ENCODE data around the gene ERVW-1.
A peak's percentile ranks its signal among the peaks of the same experiment; 100 is the strongest.
"Not testable (repeated sequence)": the region's sequence is repeated elsewhere in the genome, so short reads cannot be mapped to it uniquely, and the experiment has no call there.

The ERVW-1 gene

GRCh38 chr7:92473989-92474388 is 3.8 kb downstream of the ERVW-1 start:
- not testable (repeated sequence) for DNase-seq

- DNase-seq, result not testable (repeated sequence)
These were observed 9.2 kb downstream of the ERVW-1 start for GRCh38 chr7:92468589-92468988.

GRCh38 chr7:92466682-92467081 is 11.1 kb downstream of the ERVW-1 start:
- DNase-seq, result no peak

DNA sequence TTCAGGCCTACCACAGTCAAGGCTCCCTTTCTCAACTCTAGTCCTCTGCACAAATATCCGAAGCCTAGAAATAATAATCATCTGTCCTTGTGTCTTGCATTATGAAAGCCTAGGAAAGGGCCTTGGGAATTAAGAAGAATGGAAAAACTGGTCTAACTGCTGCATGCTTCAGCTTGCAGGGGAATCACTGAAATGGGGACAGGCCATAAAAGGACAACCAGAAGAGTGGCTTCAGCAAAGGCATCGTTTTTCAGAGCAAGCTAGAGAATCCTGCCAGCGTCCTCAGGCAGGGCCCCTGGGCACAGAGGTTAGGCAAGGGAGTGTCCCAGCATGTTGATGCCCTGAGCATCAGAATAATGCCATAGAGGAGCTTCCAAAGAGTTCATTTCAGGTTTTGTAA is 13.2 kb downstream of the ERVW-1 start:
- no peak for DNase-seq

GRCh38 chr7:92462560-92462959 is 15.2 kb downstream of the ERVW-1 start:
- no peak for DNase-seq

GRCh38 chr7:92461027-92462003 is 16.4 kb downstream of the ERVW-1 start:
- DNase-seq, result peak; percentile 11

DNA sequence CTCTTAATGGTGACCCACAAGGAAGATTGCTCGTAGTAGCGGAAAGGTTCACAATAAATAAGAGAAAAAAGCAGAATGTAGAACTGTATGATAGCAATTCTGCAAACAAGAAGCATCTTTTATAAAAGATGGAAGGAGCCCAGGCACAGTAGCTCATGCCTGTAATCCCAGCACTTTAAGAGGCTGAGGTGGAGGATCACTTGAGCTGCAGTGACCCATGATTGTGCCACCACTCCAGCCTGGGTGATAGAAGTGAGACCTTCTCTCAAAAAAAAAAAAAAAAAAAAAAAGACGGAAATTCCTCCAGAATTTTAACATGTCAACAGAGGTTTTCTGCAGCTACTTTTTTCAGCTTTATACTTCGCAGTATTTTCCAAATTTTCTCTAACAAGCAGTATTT is 17.2 kb downstream of the ERVW-1 start:
- DNase-seq, result no peak

- DNase-seq, result no peak
These were observed 17.6 kb downstream of the ERVW-1 start for GRCh38 chr7:92460109-92460508.

DNA sequence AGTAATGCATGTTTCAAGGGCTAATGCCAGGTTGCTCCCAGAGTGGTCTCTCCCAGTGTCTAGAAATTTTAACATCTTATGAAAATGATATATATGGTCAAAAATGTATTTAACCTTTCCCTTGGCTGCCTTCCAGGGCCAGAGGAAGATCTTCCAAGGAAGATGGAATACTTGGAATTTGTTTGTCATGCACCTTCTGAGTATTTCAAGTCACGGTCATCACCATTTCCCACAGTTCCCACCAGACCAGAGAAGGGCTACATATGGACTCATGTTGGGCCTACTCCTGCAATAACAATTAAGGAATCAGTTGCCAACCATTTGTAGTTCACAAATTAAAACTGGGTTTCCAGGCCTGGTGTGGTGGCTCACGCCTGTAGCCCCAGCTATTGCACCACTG is 21.5 kb downstream of the ERVW-1 start:
- no peak for DNase-seq

- no peak for DNase-seq
These were observed 26.1 kb downstream of the ERVW-1 start for GRCh38 chr7:92451645-92452044.

DNA sequence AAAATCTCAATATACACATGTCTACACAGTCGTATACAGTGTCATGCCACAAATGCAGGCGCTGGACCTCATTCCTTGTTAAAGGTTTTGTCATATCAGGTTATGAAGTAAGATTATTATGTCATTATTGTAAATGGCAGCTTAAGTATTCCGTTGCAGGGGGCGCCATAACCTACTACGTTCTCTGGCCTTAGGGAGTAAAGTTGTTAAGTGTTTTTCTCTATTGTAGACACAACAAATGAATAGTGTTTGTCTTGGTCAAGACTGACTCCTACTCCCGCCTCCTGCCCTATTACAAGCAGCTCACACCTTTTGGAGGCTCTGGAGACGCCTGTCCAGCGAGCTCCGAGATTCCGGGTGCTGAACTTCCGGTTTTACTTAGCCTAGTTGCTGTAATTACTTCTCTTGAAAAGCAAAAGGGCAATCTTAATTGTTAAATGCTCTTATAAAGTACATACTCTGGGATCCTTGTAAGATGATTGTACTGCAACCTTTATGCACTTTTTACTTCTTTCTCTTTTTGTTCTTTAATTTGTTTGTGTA is 29.5 kb downstream of the ERVW-1 start:
- no peak for DNase-seq

- peak; percentile 93 for DNase-seq
These were observed 30.2 kb downstream of the ERVW-1 start, which contains the start of gene GATAD1 for GRCh38 chr7:92447345-92448204. TSS of gene GATAD1 (plus strand) at chr7:92447482. CDS start at chr7:92447730, 248 bp downstream.

DNA sequence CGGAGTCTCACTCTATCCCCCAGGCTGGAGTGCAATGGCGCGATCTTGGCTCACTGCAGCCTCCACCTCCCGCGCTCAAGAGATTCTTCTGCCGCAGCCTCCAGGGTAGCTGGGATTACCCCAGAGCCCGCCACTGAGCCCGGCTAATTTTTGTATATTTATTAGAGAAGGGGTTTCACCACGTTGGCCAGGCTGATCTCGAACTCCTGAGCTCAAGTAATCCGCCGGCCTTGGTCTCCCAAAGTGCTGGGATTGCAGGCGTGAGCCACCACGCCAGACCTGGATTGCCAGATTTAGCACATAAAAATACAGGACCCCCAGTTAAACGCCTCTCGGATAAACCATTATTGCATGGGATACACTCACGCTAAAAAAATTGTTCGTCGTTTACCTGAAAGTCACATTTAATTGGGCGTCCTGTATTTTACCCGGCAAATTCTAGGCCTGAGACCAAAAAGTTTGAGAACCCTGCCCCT is 30.8 kb downstream of the ERVW-1 start:
- DNase-seq, result no peak

DNA sequence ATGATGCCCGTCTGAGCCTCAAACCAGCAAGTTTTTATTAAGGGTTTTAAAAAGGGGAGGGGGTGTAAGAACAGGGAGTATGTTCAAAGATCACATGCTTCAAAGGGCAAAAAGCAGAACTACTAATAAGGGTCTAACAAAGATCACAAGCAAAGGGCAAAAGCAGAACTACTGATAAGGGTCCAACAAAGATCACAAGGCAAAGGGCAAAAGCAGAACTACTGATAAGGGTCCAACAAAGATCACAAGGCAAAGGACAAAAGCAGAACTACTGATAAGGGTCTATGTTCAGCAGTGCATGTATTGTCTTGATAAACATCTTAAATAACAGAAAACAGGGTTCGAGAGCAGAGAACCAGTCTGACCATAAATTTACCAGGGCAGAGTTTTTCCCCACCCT is 35.0 kb downstream of the ERVW-1 start:
- DNase-seq, result not testable (repeated sequence)

GRCh38 chr7:92437956-92438491 is 39.7 kb downstream of the ERVW-1 start:
- DNase-seq, result no peak

DNA sequence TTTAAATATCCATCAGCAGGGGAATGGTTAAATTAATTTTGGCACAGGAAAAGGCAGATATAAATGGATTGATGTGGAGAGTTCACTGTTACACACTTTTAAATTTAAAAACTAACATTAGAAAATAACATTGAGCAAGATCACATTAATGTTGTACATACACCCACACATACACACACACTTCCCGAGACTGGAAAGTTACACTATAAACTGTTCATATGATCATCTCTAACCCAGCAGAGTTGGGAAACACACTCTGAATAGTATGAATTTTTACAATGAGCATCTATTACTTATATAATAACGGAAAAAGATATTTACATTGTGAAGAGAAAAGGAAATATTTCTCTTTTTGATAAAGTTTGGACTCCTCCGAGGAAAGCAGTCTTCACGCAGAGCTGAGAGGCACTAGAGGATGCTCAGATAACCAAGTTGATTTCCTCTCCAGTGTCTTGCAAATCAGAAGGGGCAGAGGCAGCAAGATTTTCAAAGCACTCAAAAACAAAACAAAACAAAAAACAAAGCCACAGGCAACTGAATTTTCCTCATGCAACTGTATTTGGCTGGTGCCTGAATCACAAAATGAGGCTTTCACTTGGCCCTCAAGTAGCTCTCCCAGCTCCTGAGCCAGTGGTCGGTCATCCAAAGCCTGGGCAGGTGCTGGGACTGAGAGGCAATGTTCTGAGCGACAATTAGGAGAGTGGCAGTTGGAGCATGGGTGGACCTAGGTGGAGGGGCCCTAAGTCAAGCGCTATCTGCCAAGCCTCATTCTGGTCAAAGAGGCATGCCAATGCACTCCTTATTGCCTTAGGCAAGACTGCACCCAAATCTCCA is 40.9 kb downstream of the ERVW-1 start:
- DNase-seq, result no peak

- DNase-seq, result no peak
These were observed 42.2 kb downstream of the ERVW-1 start for GRCh38 chr7:92435542-92435941.

DNA sequence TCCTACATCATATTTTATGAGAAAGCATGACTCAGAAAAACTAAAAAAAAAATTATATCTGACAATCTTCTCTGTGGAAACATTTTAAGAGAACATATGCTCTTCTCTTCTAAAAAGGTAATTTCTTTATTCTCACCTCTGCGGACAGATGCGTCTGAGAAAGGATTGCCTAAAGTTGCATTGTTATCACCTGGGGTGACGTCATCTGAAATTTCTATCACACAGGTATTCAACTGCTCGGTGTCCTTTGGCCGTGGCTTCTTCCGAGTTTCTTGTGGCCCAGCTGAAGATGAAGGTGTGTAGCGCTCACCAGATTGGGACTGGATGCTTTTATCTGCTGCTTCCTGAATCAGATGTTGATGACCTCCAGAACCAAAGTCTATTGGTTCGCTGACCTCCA is 44.7 kb downstream of the ERVW-1 start:
- no peak for DNase-seq

GRCh38 chr7:92432299-92432946 is 45.3 kb downstream of the ERVW-1 start:
- DNase-seq, result no peak

DNA sequence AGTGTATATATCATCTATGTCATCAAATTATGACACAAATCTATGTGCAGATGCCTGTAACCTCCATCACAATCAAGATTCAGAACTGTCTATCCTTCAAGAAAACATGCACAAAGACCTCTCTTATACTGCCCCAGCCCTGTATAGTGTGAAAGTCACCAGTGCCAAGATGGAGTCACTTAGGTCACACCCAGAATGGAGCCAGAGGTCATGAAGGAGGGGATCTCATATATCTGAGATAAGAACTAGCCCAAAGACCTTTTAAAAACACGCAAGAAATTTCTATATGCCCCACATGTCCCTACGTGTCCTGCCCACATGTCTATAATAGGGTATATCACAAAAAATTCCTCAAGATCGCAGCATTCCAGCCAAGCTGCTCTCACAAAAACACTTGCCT is 50.6 kb downstream of the ERVW-1 start:
- DNase-seq, result no peak
